Upper lobe of left lung (tissue), 4 donors: ENCODE results near the gene HEG1.

Experiments used
- CTCF ChIP-seq, 6 experiments: fragments of 450-650 bp in 4 of 6; fragments of 200-600 bp in 2 of 6; sonication (generic) in 2 of 6; IDR thresholded peaks; one replicate each; pipeline ENCODE4 v1.5.1; 2016 to 2019; ENCODE audit warnings: antibody characterized with exemption in 6 of 6
- EP300 ChIP-seq, 4 donors: sonication (generic); formaldehyde crosslinking; IDR thresholded peaks; one replicate each; pipeline ENCODE4 v1.5.1; 2017; ENCODE audit warnings: antibody characterized with exemption in 4 of 4, control low read depth in 2 of 4
- POLR2A ChIP-seq, 4 donors: fragments of 450-650 bp; IDR thresholded peaks; one replicate each; pipeline ENCODE4 v1.5.1; 2016 to 2017; ENCODE audit warnings: antibody characterized with exemption in 4 of 4, mild to moderate bottlenecking in 2 of 4
- POLR2AphosphoS5 ChIP-seq, 2 donors: sonication (generic); formaldehyde crosslinking; IDR thresholded peaks; one replicate each; pipeline ENCODE4 v1.5.1; 2017; ENCODE audit warnings: antibody characterized with exemption in 2 of 2

GRCh38 chr3:125069452-125069851, 13.7 kb upstream of the HEG1 start:
- TF ChIP-seq CTCF (IDR thresholded peaks at IDR 0.05) (no peak), EP300 (IDR thresholded peaks at IDR 0.05) (peak in 1 of 4 donors; percentile 53), POLR2A (IDR thresholded peaks at IDR 0.05) (no peak), POLR2AphosphoS5 (IDR thresholded peaks at IDR 0.05) (no peak)
